Progenitor cell of endocrine pancreas (in vitro differentiated cells): Measurements from ENCODE around the gene CIB4. TPM values are rescaled to one million over a fixed set of nuclear protein-coding genes. Genes with fewer than 3 reads are reported as not detected.

Experiments
- DNase-seq: peaks from one replicate; pipeline ENCODE4 v3.0.0; 2021; ENCODE audit warnings: low spot score; ENCODE audit not compliant: unreplicated experiment
- H3K27ac Mint-ChIP-seq: 2 replicates; pipeline ENCODE4 v1.8.0; 2021; ENCODE audit warnings: mild to moderate bottlenecking, moderate library complexity, mixed read lengths
- H3K27me3 Mint-ChIP-seq: 2 replicates; pipeline ENCODE4 v1.8.0; 2021; ENCODE audit warnings: mixed read lengths
- H3K36me3 Mint-ChIP-seq: 2 replicates; pipeline ENCODE4 v1.8.0; 2022; ENCODE audit warnings: mixed read lengths; ENCODE audit not compliant: insufficient read depth
- H3K4me1 Mint-ChIP-seq: 2 replicates; pipeline ENCODE4 v1.8.0; 2021; ENCODE audit warnings: low read depth, mixed read lengths
- H3K4me3 Mint-ChIP-seq: 2 replicates; pipeline ENCODE4 v1.8.0; 2021; ENCODE audit warnings: low read depth, mild to moderate bottlenecking, moderate library complexity, mixed read lengths
- H3K9me3 Mint-ChIP-seq: 2 replicates; pipeline ENCODE4 v1.8.0; 2021; ENCODE audit warnings: low read depth, mixed read lengths
- total RNA-seq: library from RNA; stranded (reverse); gene quantifications from 2 replicates; pipeline ENCODE4 v1.2.1, GENCODE V29; 2021
- TF ChIP-seq, protein P1 (sequence below): fragments of 200-600 bp; sonication (generic); IDR thresholded peaks from one replicate; pipeline ENCODE4 v1.5.0; 2021; ENCODE audit warnings: antibody characterized with exemption, mild to moderate bottlenecking; ENCODE audit not compliant: unreplicated experiment

Gene CIB4
- total RNA-seq, 1 donor from 2014 or later: not detected

DNA sequence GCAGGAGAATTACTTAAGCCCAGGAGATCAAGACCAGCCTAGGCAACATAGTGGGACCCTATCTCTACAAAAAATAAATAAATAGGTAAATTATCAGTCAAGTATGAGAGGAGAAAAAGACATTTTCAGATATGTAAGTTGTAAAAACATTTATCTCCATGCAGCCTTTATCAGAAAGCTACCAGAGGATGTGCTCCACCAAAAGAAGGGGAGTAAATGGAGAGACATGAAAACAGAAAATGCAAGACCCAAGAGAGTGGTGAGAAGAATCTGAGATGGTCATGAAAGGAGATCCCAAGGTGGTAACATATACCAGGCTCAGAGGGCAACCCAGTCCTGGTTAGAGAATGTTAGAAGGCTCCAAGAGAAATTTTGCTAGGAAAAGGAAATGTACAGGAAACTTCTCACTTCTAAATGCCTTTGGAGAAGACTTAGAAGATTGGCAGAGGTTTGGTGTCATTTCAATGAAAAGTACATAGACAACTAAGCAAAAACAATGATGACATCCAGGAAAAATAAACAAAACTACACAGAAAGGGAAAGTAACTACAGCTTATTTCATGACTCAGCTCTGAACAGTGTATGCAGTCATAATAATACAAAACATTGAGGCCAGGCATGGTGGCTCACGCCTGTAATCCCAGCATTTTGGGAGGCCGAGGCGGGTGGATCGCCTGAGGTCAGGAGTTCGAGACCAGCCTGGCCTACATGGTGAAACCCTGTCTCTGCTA lies 19.5 kb downstream of the CIB4 start:
- TF ChIP-seq, protein P1, sequence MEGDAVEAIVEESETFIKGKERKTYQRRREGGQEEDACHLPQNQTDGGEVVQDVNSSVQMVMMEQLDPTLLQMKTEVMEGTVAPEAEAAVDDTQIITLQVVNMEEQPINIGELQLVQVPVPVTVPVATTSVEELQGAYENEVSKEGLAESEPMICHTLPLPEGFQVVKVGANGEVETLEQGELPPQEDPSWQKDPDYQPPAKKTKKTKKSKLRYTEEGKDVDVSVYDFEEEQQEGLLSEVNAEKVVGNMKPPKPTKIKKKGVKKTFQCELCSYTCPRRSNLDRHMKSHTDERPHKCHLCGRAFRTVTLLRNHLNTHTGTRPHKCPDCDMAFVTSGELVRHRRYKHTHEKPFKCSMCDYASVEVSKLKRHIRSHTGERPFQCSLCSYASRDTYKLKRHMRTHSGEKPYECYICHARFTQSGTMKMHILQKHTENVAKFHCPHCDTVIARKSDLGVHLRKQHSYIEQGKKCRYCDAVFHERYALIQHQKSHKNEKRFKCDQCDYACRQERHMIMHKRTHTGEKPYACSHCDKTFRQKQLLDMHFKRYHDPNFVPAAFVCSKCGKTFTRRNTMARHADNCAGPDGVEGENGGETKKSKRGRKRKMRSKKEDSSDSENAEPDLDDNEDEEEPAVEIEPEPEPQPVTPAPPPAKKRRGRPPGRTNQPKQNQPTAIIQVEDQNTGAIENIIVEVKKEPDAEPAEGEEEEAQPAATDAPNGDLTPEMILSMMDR: no peak
- Mint-ChIP-seq H3K27me3 (peaks cover 47% of the 10 kb centered on the region), H3K9me3 (peaks cover 7% of the 10 kb centered on the region), H3K36me3 (no peaks in the 10 kb centered on the region), H3K4me1 (peaks cover under 1% of the 10 kb centered on the region), H3K4me3 (no peak overlapping the region), H3K27ac (no peak overlapping the region)
- DNase-seq: no peak

DNA sequence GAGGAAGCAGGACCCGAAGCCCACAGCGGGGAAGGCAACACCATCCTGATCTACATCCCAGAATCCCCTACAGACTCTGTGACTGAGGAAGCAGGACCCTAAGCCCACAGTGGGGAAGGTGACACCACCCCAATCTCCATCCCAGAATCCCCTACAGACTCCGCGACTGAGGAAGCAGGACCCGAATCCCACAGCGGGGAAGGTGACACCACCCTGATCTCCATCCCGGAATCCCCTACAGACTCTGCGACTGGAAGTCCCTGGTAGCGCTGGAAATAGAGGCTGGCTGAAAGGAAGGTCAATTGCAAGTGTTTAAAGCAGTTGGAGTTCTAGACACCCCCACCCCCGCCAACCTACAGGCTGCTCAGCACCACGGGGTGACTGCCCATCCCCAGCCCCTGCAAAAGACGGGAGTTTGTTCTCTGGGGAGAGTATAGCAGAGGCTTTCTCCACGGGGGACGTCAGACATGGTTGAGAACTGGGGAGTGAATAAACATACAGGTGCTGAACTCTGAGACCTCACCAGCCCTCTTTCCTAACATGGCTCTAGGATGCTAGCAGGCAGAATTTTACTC lies 21.0 kb downstream of the CIB4 start:
- no peak overlapping the region for H3K27ac Mint-ChIP-seq
- peaks cover 49% of the 10 kb centered on the region for H3K27me3 Mint-ChIP-seq
- H3K36me3 Mint-ChIP-seq: no peaks in the 10 kb centered on the region
- H3K9me3 Mint-ChIP-seq: peaks cover 3% of the 10 kb centered on the region
- H3K4me1 Mint-ChIP-seq: peaks cover 1% of the 10 kb centered on the region
- H3K4me3 Mint-ChIP-seq: no peak overlapping the region
- DNase-seq: no peak
- TF ChIP-seq, protein P1: no peak

DNA sequence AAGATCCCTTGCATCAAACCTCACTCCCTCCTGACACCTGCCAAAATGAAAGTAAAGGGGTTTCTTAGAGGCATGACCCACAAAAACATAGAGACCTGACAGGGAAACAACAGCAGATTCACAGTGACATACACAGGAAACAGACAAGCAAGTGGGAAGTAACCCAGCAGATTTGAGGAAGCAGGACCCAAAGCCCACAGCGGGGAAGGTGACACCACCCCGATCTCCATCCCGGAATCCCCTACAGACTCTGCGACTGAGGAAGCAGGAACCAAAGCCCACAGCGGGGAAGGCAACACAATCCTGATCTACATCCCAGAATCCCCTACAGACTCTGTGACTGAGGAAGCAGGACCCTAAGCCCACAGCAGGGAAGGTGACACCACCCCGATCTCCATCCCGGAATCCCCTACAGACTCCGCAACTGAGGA lies 21.6 kb downstream of the CIB4 start:
- no peaks in the 10 kb centered on the region for H3K36me3 Mint-ChIP-seq
- H3K27ac Mint-ChIP-seq: no peak overlapping the region
- H3K27me3 Mint-ChIP-seq: peaks cover 52% of the 10 kb centered on the region
- H3K4me3 Mint-ChIP-seq: no peak overlapping the region
- peaks cover 6% of the 10 kb centered on the region for H3K4me1 Mint-ChIP-seq
- peaks cover 3% of the 10 kb centered on the region for H3K9me3 Mint-ChIP-seq
- no peak for DNase-seq
- TF ChIP-seq, protein P1: no peak

DNA sequence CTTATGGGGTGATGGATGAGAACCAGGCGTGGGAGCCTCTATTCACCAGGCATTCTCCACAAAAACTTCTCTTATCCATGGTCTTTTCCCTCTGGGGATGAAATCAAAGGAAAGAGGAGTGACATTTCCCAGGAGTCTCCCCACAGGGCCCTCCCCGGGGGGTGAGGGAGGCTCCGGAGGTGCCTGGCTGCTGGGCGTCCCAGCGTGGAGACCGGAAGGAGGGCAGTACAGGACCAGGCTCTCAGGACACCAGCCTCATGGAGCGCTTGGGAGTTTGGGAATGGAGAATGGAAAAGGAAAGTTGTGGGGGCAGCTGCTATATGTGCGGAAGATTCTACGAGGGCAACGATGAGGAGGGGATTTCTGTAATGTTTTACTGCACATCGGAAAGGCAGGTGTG lies 22.1 kb downstream of the CIB4 start:
- Mint-ChIP-seq H3K27ac (no peak overlapping the region), H3K4me3 (no peak overlapping the region)
- TF ChIP-seq, protein P1: no peak

DNA sequence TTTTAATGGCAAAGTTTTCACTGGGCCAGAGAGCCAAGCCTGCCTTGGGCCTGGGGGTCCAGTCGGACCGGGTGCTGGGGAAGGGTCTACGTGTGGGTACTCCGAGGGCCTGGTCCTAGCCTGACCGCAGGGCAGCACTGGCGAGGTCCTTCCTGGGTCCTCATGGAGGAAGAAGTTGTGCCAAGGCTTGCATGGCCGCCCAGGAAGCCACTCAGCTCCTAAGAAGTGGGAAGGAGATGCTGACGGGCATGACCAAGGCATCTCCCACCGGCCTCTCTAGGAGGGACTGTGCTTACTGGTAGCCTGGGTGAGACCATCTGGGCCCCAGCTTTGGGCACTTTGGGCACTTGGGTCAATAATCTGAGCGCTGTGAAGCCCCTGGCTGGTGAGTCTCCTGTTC lies 22.6 kb downstream of the CIB4 start:
- Mint-ChIP-seq H3K36me3 (no peaks in the 10 kb centered on the region), H3K27me3 (peaks cover 52% of the 10 kb centered on the region), H3K4me1 (peaks cover 14% of the 10 kb centered on the region), H3K9me3 (peaks cover 3% of the 10 kb centered on the region), H3K27ac (no peak overlapping the region), H3K4me3 (no peak overlapping the region)
- TF ChIP-seq, protein P1: no peak
- DNase-seq: no peak

More for the DNA sequence above, 22.1 kb downstream of the CIB4 start:
- Mint-ChIP-seq H3K36me3 (no peaks in the 10 kb centered on the region), H3K4me1 (peaks cover 10% of the 10 kb centered on the region), H3K27me3 (peaks cover 52% of the 10 kb centered on the region), H3K9me3 (peaks cover 3% of the 10 kb centered on the region)
- no peak for DNase-seq
